Peyer's patch (tissue), 4 donors: ENCODE data around the gene AGAP3. TPM values are rescaled to one million over a fixed set of nuclear protein-coding genes. Genes with fewer than 3 reads are reported as not detected.

Experiments
- DNase-seq, 3 donors: peaks; one replicate each; pipeline ENCODE4 v3.0.0-alpha.2; 2017 to 2019
- H3K27ac ChIP-seq, 4 donors: fragments of 200-600 bp; sonication (generic); one replicate each; pipeline ENCODE4 v1.5.1; 2016 to 2019
- H3K27me3 ChIP-seq, 2 donors: fragments of 200-600 bp; sonication (generic); one replicate each; pipeline ENCODE4 v1.5.1; 2019
- H3K36me3 ChIP-seq, 3 donors: fragments of 200-600 bp; sonication (generic); one replicate each; pipeline ENCODE4 v1.5.1; 2016 to 2019
- H3K4me1 ChIP-seq, 4 donors: fragments of 200-600 bp; sonication (generic); one replicate each; pipeline ENCODE4 v1.5.1; 2016 to 2019
- H3K4me3 ChIP-seq, 4 donors: fragments of 200-600 bp; sonication (generic); 1 replicate in 3 of 4; 2 replicates in 1 of 4; pipeline ENCODE4 v1.5.1; 2016 to 2019; ENCODE audit warnings: mild to moderate bottlenecking in 1 of 4
- H3K9me3 ChIP-seq, 4 donors: fragments of 200-600 bp; sonication (generic); one replicate each; pipeline ENCODE4 v1.5.1; 2016 to 2019; ENCODE audit warnings: mild to moderate bottlenecking in 1 of 4
- CTCF ChIP-seq, 6 experiments: fragments of 450-650 bp in 4 of 6; fragments of 200-600 bp in 2 of 6; sonication (generic) in 1 of 6; IDR thresholded peaks; one replicate each; pipeline ENCODE4 v1.5.1; 2017 to 2019; ENCODE audit warnings: antibody characterized with exemption in 6 of 6, mild to moderate bottlenecking in 3 of 6, moderate library complexity in 1 of 6
- POLR2A ChIP-seq, 2 donors: fragments of 450-650 bp; IDR thresholded peaks; one replicate each; pipeline ENCODE4 v1.5.1; 2017; ENCODE audit warnings: antibody characterized with exemption in 2 of 2, mild to moderate bottlenecking in 2 of 2, moderate library complexity in 2 of 2
- total RNA-seq, 4 donors: library from RNA; depleted of rRNA; stranded (reverse); fragments of >200 nt; gene quantifications; one replicate each; pipeline ENCODE4 v1.1.0, GENCODE V29; 2016

The AGAP3 gene
- total RNA-seq, 4 donors from 2014 or later: 91.6 to 123 (median 101) TPM

- no peaks in the 10 kb centered on the region for H3K36me3 ChIP-seq
- H3K4me1 ChIP-seq: peaks cover 3 to 56% (median 34%) of the 10 kb centered on the region in 4 donors
- no peaks in the 10 kb centered on the region for H3K27me3 ChIP-seq
- peak overlapping the region in 3 of 4 donors; percentile 79 to 91 (median 83) for H3K27ac ChIP-seq
- no peak for TF ChIP-seq CTCF (IDR thresholded peaks at IDR 0.05)
- no peak for TF ChIP-seq POLR2A (IDR thresholded peaks at IDR 0.05)
- peak overlapping the region in 2 of 4 donors; percentile 46 to 94 for H3K4me3 ChIP-seq
- no peaks in the 10 kb centered on the region for H3K9me3 ChIP-seq
- no peak for DNase-seq
These were observed 965 bp upstream of the AGAP3 start for GRCh38 chr7:151085329-151085690.

GRCh38 chr7:151086802-151087244 is 548 bp downstream of the AGAP3 start:
- Histone ChIP-seq H3K4me3 (peak overlapping the region; percentile 63 to 97 (median 82)), H3K9me3 (no peaks in the 10 kb centered on the region), H3K4me1 (peaks cover 3 to 62% (median 23%) of the 10 kb centered on the region in 4 donors), H3K36me3 (no peaks in the 10 kb centered on the region), H3K27me3 (no peaks in the 10 kb centered on the region), H3K27ac (peak overlapping the region; percentile 73 to 86 (median 78))
- TF ChIP-seq CTCF (IDR thresholded peaks at IDR 0.05) (no peak), POLR2A (IDR thresholded peaks at IDR 0.05) (no peak)
- peak in 1 of 3 donors; percentile 27 for DNase-seq

- TF ChIP-seq POLR2A (IDR thresholded peaks at IDR 0.05): peak; percentile 54 to 70
- peak in 5 of 6 experiments; percentile 27 to 43 (median 36) for TF ChIP-seq CTCF (IDR thresholded peaks at IDR 0.05)
- no peaks in the 10 kb centered on the region for H3K9me3 ChIP-seq
- no peaks in the 10 kb centered on the region for H3K27me3 ChIP-seq
- H3K36me3 ChIP-seq: no peaks in the 10 kb centered on the region
- H3K4me1 ChIP-seq: peaks cover 0 to 58% (median 17%) of the 10 kb centered on the region in 4 donors
- DNase-seq: peak; percentile 27 to 83 (median 83)
- H3K4me3 ChIP-seq: peak overlapping the region; percentile 63 to 97 (median 82)
- peak overlapping the region; percentile 73 to 86 (median 78) for H3K27ac ChIP-seq
These were observed 1.2 kb downstream of the AGAP3 start for GRCh38 chr7:151087245-151088018.

GRCh38 chr7:151088019-151088855 is 2.0 kb downstream of the AGAP3 start:
- H3K4me1 ChIP-seq: peaks cover 0 to 55% (median 15%) of the 10 kb centered on the region in 4 donors
- peak overlapping the region; percentile 73 to 86 (median 78) for H3K27ac ChIP-seq
- H3K4me3 ChIP-seq: peak overlapping the region; percentile 63 to 97 (median 82)
- no peaks in the 10 kb centered on the region for H3K27me3 ChIP-seq
- peaks cover 0 to 5% (median 0%) of the 10 kb centered on the region in 3 donors for H3K36me3 ChIP-seq
- TF ChIP-seq POLR2A (IDR thresholded peaks at IDR 0.05): no peak
- TF ChIP-seq CTCF (IDR thresholded peaks at IDR 0.05): no peak
- no peak for DNase-seq
- no peaks in the 10 kb centered on the region for H3K9me3 ChIP-seq

GRCh38 chr7:151088856-151089699 is 2.8 kb downstream of the AGAP3 start:
- peak overlapping the region in 2 of 4 donors; percentile 94 to 97 for H3K4me3 ChIP-seq

More at GRCh38 chr7:151088856-151089699, 2.8 kb downstream of the AGAP3 start:
- peak overlapping the region; percentile 73 to 86 (median 78) for H3K27ac ChIP-seq
- peaks cover 0 to 5% (median 0%) of the 10 kb centered on the region in 3 donors for H3K36me3 ChIP-seq
- DNase-seq: peak in 1 of 3 donors; percentile 67
- H3K27me3 ChIP-seq: no peaks in the 10 kb centered on the region
- TF ChIP-seq POLR2A (IDR thresholded peaks at IDR 0.05): no peak
- TF ChIP-seq CTCF (IDR thresholded peaks at IDR 0.05): no peak
- no peaks in the 10 kb centered on the region for H3K9me3 ChIP-seq
- peaks cover 0 to 49% (median 10%) of the 10 kb centered on the region in 4 donors for H3K4me1 ChIP-seq
